Measurements from ENCODE around the gene TFE3.

TFE3 gene

GRCh38 chrX:49066690-49067089 is 23.5 kb upstream of the TFE3 start:
- DNase-seq (ENCODE audit: low read depth), result no peak
- TF ChIP-seq, protein P1, sequence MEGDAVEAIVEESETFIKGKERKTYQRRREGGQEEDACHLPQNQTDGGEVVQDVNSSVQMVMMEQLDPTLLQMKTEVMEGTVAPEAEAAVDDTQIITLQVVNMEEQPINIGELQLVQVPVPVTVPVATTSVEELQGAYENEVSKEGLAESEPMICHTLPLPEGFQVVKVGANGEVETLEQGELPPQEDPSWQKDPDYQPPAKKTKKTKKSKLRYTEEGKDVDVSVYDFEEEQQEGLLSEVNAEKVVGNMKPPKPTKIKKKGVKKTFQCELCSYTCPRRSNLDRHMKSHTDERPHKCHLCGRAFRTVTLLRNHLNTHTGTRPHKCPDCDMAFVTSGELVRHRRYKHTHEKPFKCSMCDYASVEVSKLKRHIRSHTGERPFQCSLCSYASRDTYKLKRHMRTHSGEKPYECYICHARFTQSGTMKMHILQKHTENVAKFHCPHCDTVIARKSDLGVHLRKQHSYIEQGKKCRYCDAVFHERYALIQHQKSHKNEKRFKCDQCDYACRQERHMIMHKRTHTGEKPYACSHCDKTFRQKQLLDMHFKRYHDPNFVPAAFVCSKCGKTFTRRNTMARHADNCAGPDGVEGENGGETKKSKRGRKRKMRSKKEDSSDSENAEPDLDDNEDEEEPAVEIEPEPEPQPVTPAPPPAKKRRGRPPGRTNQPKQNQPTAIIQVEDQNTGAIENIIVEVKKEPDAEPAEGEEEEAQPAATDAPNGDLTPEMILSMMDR (IDR thresholded peaks at IDR 0.05; ENCODE audit: insufficient read depth, low read depth, low read length, missing control alignments), result no peak
- no peak overlapping the region for H3K4me3 ChIP-seq (ENCODE audit: low read depth, low read length)

- H3K4me3 ChIP-seq (ENCODE audit: low read depth, low read length), result no peak overlapping the region
- TF ChIP-seq, protein P1 (IDR thresholded peaks at IDR 0.05; ENCODE audit: insufficient read depth, low read depth, low read length, missing control alignments), result no peak
- DNase-seq (ENCODE audit: low read depth), result no peak
Observed at GRCh38 chrX:49066278-49066677, 23.1 kb upstream of the TFE3 start.

DNA sequence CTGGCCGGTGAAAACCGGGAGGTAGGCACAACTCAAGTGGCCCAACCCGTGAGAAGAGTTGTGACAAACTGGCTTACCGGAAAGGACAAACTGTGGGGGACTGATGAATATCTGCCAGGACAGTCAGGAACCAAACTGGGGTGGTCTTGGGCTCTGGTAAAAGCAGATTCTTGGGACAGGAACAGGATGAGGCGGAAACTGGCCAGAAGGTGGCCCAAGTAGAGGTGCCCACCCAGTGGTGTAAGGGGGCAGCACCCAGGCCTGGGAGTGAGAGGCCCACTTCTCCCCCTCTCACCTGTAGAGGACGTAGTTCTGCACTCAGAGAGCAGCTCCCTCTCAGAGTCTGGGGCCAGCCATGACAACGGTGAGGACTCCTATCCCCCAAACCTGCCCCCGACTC is 21.6 kb upstream of the TFE3 start:
- no peak overlapping the region for H3K4me3 ChIP-seq (ENCODE audit: low read depth, low read length)
- DNase-seq (ENCODE audit: low read depth), result no peak
- TF ChIP-seq, protein P1 (IDR thresholded peaks at IDR 0.05; ENCODE audit: insufficient read depth, low read depth, low read length, missing control alignments), result no peak

- H3K4me3 ChIP-seq (ENCODE audit: low read depth, low read length), result no peak overlapping the region
- no peak for DNase-seq (ENCODE audit: low read depth)
- TF ChIP-seq, protein P1 (IDR thresholded peaks at IDR 0.05; ENCODE audit: insufficient read depth, low read depth, low read length, missing control alignments), result no peak
Observed at GRCh38 chrX:49064303-49064702, 21.1 kb upstream of the TFE3 start.

DNA sequence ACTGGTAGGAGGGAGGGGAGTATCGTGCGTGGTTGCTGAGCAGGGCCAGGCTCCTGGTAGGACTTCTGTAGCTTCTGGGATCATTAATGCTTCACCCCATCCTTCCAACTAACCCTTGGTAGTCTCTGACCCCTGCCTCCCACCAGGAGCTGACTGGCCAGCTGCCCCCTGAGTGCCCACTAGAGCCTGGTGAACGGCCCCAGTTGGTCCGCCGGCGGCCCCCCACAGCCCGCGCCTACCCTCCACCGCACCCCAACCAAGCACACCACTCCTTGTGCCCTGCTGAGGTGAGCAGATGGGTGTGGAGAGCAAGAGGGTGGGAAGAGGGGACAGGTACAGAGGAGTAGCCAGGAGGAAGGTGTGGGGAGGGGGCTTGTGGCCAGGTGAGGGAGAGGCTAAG is 20.6 kb upstream of the TFE3 start:
- TF ChIP-seq, protein P1 (IDR thresholded peaks at IDR 0.05; ENCODE audit: insufficient read depth, low read depth, low read length, missing control alignments), result no peak
- DNase-seq (ENCODE audit: low read depth), result no peak

GRCh38 chrX:49061916-49062315 is 18.8 kb upstream of the TFE3 start:
- no peak for DNase-seq (ENCODE audit: low read depth)
- H3K4me3 ChIP-seq (ENCODE audit: low read depth, low read length), result no peak overlapping the region
- TF ChIP-seq, protein P1 (IDR thresholded peaks at IDR 0.05; ENCODE audit: insufficient read depth, low read depth, low read length, missing control alignments), result no peak

More for the DNA sequence above, 20.6 kb upstream of the TFE3 start:
- no peak overlapping the region for H3K4me3 ChIP-seq (ENCODE audit: low read depth, low read length)

- TF ChIP-seq, protein P1 (IDR thresholded peaks at IDR 0.05; ENCODE audit: insufficient read depth, low read depth, low read length, missing control alignments), result no peak
- no peak overlapping the region for H3K4me3 ChIP-seq (ENCODE audit: low read depth, low read length)
- no peak for DNase-seq (ENCODE audit: low read depth)
Observed at GRCh38 chrX:49061490-49061889, 18.3 kb upstream of the TFE3 start.

Data from GM12865 (cell line).